Measurements from ENCODE around the gene LRP1.

Gene LRP1

GRCh38 chr12:57240066-57240921, 112.0 kb downstream of the LRP1 start:
- peak; percentile 69 for DNase-seq

DNA sequence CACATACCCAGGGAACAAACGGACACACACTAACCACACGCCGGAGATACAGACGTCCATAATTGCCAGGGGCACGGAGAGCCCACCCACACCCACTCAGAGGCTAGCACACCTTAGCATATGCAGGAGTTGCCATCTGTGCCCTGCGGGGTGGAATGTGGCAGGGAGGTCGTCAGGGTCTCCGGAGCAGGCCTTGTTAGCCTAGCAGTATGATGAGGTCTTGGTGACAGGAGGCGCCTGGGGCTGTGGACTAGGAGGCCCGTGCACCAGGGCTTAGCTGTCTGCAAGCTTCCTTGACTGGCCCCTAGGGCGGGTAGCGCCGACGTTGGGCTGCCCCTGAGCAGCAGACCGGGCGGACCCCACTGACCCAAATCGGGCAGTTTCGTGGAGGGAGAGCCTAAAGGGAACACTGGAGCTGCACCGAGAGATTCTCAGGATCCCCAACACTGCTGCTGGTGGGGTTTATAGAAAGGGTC, 112.7 kb downstream of the LRP1 start:
- DNase-seq: peak; percentile 32

GRCh38 chr12:57241402-57242310, 113.4 kb downstream of the LRP1 start:
- peak; percentile 19 for DNase-seq

GRCh38 chr12:57242329-57242690, 114.0 kb downstream of the LRP1 start:
- peak; percentile 62 for DNase-seq

DNA sequence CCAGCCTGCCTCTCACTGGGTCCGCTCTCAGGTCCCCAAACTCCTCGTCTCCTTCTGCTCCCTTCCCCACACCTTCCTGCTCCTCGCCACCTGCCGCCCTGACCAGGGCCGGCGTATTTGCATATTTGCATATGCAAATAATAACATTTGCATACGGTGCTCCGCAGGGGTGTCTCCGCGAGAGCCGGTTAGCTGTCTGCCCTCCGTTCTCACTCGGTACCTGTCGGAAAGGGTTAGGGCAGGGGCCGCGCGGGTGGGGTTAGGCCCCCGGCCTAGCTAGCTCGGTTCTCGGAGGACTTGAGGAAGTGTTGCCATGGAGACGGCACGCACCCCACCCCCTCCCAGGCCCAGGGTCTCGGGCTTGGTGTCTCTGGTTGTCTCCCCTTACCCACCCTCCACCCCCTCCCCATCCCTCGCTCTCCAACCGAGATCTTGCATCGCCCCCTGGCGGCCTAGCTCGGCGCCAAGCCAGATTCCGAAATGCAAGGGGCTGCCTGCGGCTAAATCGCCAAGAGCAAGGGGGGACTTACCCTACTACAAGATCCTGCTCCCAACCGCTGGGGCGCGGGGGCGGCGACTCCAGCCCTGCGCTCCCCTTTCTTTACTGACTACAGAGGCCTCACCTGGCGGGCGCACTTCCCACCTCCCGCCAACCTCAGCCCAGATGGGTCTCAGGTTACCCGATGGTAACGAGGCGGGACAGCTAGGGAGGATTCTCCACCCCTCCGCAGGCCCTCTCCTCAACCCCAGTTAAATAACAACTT, 114.6 kb downstream of the LRP1 start:
- peak; percentile 85 for DNase-seq

- peak; percentile 79 for DNase-seq
Measured at GRCh38 chr12:57243521-57244311, 115.4 kb downstream of the LRP1 start.

DNA sequence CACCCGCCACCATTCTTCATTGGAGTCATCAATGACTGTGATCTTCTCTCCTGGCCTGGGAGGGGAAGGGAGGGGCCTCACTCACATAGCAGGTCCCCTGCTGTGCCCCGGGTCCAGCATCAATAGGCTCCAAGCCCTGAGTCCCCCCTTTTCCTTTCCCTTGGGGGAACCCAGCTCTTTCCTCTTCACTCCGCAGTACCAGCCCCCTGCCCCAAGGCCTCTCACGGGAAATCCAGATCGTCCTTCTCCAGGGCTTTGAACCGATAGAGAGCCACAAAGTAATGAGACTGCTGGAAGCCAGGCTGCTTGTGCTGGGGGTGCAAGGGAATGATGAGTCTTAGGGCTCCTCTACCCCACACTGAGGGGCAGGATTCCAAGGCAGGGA, 116.0 kb downstream of the LRP1 start:
- no peak for DNase-seq

- DNase-seq: no peak
Measured at GRCh38 chr12:57247041-57247440, 118.8 kb downstream of the LRP1 start.

- no peak for DNase-seq
Measured at GRCh38 chr12:57248934-57249742, 120.9 kb downstream of the LRP1 start.

- DNase-seq: no peak
Measured at GRCh38 chr12:57250541-57250940, 122.3 kb downstream of the LRP1 start.

DNA sequence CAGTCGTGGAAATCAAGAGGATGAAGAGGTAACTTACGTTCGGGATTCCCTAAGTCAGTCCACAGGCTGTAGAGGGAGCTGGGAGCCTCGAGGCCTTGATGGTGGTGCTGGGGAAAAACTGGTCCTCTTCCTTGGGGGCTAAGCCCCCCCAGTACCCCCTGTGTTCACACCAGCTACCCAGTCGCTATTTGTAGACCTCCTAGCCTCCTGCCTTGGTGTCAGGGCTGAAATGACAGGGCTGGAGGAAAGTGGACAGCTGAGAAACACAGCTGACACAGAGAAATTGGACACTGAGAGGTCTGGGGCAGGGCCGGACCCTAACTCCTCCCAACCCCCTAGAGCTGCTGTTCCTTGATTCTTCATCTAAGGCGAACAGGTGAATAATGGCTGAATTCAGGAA, 122.7 kb downstream of the LRP1 start, which contains the start of gene STAC3:
STAC3 (minus strand) TSS at position 232 of the 400 bp plus-strand sequence. CDS start 1,551 bp downstream, outside the sequence.
- no peak for DNase-seq

DNA sequence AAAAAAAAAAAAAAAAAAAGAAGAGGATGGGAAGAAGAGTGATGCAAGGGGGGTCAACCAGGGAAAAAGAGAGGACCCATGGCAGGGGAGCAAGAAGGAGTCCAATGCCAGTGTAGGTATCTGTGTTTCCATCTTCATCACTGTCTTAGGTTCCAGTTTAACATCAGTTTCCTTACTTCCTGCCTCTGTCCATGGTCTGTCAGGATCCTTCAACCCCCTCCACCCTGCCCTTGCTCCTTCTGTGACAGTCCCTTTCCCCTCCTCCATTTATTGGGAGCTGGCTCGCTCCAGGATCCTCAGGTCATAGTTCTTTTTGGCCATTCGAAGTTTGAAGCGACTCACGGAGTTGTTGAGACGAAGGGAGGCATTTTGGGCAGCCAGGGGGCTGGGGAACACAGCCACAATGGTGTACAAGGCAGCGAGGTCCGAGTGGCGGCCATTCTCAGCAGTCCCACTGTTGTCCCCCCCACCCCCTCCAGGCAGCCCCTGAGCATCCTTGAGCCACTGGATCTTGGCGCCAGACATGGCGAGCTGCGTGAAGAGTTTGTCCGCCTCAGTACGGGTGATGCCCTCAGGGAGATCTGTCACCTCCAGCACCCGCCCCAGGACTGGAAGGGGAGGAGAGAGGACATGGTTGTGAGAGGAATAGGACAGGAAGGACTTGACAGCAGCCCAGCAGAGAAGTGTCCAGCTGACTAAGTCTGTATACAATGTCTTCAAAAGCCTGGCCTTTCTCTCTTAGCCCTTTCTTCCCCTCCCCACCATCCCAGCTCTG, 126.4 kb downstream of the LRP1 start:
- DNase-seq: no peak

- DNase-seq: no peak
Measured at GRCh38 chr12:57255916-57256315, 127.6 kb downstream of the LRP1 start.

DNA sequence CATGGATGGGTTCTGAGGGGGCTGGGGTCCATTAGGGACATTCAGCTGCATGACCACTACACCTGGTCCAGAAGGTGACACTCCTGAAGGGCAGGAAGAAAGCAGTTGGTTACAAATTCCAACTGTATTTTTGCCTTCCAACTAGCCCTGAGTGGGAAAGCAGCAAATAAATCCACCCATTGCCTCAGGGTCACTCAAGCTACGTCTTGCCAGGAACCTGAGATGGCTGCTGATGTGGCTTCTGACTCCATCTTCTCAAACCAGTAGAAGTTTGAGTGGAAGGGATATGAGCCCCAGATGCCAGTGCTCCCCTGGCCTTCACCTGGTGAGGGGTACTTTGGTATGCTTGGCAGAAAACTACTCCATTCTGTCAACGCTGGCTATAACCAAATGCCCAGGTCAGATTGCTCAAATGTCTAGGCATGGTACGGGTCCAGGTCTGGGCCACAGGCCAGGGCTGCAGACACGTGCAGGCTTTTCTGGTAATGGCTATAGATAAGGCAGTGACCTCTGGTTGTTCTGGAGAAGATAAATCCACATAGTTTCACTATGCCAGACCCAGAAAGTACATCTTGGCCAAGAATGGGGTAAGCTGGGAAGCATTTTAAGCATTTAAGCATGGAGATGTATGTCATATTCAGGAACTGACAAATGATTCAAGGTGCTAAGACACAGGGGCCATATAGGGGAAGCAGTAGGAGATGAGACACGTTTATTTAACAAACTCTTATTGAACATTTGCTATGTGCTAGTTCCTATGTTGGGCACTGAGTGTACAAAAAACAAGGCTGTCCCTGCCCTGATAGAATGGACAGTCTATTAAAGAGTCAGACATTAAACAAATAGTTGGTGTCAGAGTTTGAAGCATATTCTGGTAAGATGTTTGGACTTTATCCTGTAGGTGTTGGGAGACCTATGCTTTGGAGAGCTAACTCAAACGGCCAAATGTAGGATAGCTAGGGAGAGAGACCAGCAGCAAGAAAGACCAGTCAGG, 131.0 kb downstream of the LRP1 start:
- no peak for DNase-seq

DNA sequence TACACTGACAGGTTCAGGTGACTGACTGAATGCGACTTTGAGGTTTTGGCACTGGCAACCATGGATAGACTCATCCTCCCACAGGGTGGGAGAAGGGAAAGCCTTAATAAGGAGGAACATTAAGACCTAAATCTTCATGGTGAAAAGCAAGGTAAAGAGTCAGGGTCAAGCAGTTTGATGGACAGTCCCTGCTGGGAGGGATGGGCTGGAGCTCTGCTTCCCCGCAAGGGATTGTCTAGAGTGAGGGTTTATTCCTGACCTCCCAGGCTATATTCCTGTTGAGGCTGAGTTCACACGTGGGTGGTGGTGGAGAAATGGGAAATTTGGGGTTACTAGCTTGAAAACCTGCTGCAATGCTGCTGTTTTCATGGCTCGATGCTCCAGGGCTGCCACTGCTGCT, 132.1 kb downstream of the LRP1 start:
- DNase-seq: no peak

- peak; percentile 27 for DNase-seq
Measured at GRCh38 chr12:57261428-57261865, 133.2 kb downstream of the LRP1 start.

DNA sequence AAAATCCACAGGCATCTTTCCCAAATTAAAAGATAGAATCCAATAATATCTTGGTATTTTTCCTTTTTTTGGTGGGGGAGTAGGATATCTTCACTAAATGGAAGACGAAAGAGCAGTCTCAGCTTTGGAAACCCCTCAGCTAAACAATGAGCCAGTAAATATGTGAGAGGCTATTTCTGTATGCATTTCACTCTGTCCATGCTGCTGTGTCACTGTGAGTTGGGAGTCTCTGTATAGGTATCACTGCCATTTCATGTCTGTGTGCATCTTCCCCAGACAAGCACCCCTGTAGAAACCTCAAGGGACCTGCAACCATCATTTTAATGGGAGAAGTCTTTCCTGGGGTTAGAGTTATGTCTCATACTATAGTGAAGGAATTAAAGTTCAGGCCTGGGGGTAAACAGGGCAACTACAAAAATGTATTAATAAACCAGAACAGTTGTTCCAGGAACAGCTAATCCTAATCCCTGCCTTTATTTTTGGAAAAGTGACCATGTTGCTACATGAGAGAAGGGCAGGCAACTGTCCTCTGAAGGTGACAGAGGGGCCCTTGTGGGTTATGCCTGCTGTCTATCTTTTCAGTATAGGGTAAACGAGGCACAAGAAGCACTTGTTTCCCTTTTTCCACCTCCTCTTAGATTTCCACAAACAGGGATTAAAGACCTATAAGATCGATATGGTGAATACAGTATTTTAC, 134.0 kb downstream of the LRP1 start:
- no peak for DNase-seq

Data from NCI-H1694 (cell line).